ENCODE measurements around the gene SENP3. TPM values are rescaled to one million over a fixed set of nuclear protein-coding genes. Genes with fewer than 3 reads are reported as not detected.

Gene SENP3
- 10 to 100 TPM; 17.5 to 19.4 (median 19.0) TPM for polyA plus RNA-seq

GRCh38 chr17:7561589-7562207 is at the start of gene SENP3:
SENP3 (plus strand) TSS chr17:7561919; CDS start chr17:7563077, 1,158 bp downstream.
- Mint-ChIP-seq H3K9me3 (no peaks in the 10 kb centered on the region), H3K36me3 (no peaks in the 10 kb centered on the region), H3K4me3 (peak within 1 kb of the TSS; percentile 88 to 96 (median 91)), H3K27ac (peak within 1 kb of the TSS; percentile 94 to 98 (median 96)), H3K4me1 (peaks cover 25 to 30% of the 10 kb centered on the region in 2 donors), H3K27me3 (ENCODE audit: low read depth in 3 of 3) (peaks cover 10 to 17% (median 15%) of the 10 kb centered on the region in 3 donors)
- peak; percentile 91 to 92 (median 91) for DNase-seq

- Mint-ChIP-seq H3K27me3 (ENCODE audit: low read depth in 3 of 3) (peaks cover 5 to 12% (median 10%) of the 10 kb centered on the region in 3 donors), H3K36me3 (peaks cover 18 to 41% (median 21%) of the 10 kb centered on the region in 3 donors), H3K4me3 (no peak overlapping the region), H3K27ac (no peak overlapping the region), H3K9me3 (no peaks in the 10 kb centered on the region), H3K4me1 (no peaks in the 10 kb centered on the region)
- DNase-seq, result no peak
Observed at GRCh38 chr17:7512105-7512504, 49.6 kb upstream of the SENP3 start.

GRCh38 chr17:7512824-7513540 is 48.7 kb upstream of the SENP3 start:
- H3K27me3 Mint-ChIP-seq (ENCODE audit: low read depth in 3 of 3), result peaks cover 5 to 12% (median 10%) of the 10 kb centered on the region in 3 donors
- no peak for DNase-seq
- no peak overlapping the region for H3K27ac Mint-ChIP-seq
- no peaks in the 10 kb centered on the region for H3K9me3 Mint-ChIP-seq
- no peak overlapping the region for H3K4me3 Mint-ChIP-seq
- peaks cover 18 to 39% (median 20%) of the 10 kb centered on the region in 3 donors for H3K36me3 Mint-ChIP-seq
- H3K4me1 Mint-ChIP-seq, result no peaks in the 10 kb centered on the region

GRCh38 chr17:7513850-7514419 is 47.8 kb upstream of the SENP3 start:
- DNase-seq, result no peak
- Mint-ChIP-seq H3K4me1 (no peaks in the 10 kb centered on the region), H3K4me3 (no peak overlapping the region), H3K36me3 (peaks cover 15 to 29% (median 15%) of the 10 kb centered on the region in 3 donors), H3K27me3 (ENCODE audit: low read depth in 3 of 3) (peaks cover 5 to 12% (median 8%) of the 10 kb centered on the region in 3 donors), H3K27ac (no peak overlapping the region), H3K9me3 (no peaks in the 10 kb centered on the region)

GRCh38 chr17:7515911-7516610 is 45.7 kb upstream of the SENP3 start:
- Mint-ChIP-seq H3K4me1 (no peaks in the 10 kb centered on the region), H3K27me3 (ENCODE audit: low read depth in 3 of 3) (peaks cover 3 to 7% (median 4%) of the 10 kb centered on the region in 3 donors), H3K9me3 (no peaks in the 10 kb centered on the region), H3K36me3 (peaks cover 4 to 16% (median 8%) of the 10 kb centered on the region in 3 donors), H3K27ac (peak overlapping the region in 1 of 6 donors; percentile 28), H3K4me3 (no peak overlapping the region)
- DNase-seq, result no peak

GRCh38 chr17:7523033-7523432 is 38.7 kb upstream of the SENP3 start:
- peaks cover 0 to 3% (median 0%) of the 10 kb centered on the region in 3 donors for H3K27me3 Mint-ChIP-seq (ENCODE audit: low read depth in 3 of 3)
- no peak overlapping the region for H3K4me3 Mint-ChIP-seq
- peak in 2 of 3 donors; percentile 37 to 43 for DNase-seq
- H3K27ac Mint-ChIP-seq, result no peak overlapping the region
- peaks cover 0 to 2% of the 10 kb centered on the region in 2 donors for H3K4me1 Mint-ChIP-seq
- H3K36me3 Mint-ChIP-seq, result peaks cover 0 to 7% (median 3%) of the 10 kb centered on the region in 3 donors
- H3K9me3 Mint-ChIP-seq, result peaks cover 0 to 13% (median 2%) of the 10 kb centered on the region in 6 donors

- DNase-seq, result no peak
- H3K9me3 Mint-ChIP-seq, result peaks cover 18 to 37% (median 25%) of the 10 kb centered on the region in 6 donors
- H3K36me3 Mint-ChIP-seq, result peaks cover 7 to 16% (median 7%) of the 10 kb centered on the region in 3 donors
- peaks cover 2 to 4% (median 4%) of the 10 kb centered on the region in 3 donors for H3K27me3 Mint-ChIP-seq (ENCODE audit: low read depth in 3 of 3)
- no peaks in the 10 kb centered on the region for H3K4me1 Mint-ChIP-seq
- H3K27ac Mint-ChIP-seq, result no peak overlapping the region
- H3K4me3 Mint-ChIP-seq, result no peak overlapping the region
Observed at GRCh38 chr17:7528842-7529241, 32.9 kb upstream of the SENP3 start.

GRCh38 chr17:7530023-7530900 is 31.5 kb upstream of the SENP3 start:
- H3K4me1 Mint-ChIP-seq, result no peaks in the 10 kb centered on the region
- H3K27ac Mint-ChIP-seq, result no peak overlapping the region
- peaks cover 7 to 16% (median 7%) of the 10 kb centered on the region in 3 donors for H3K36me3 Mint-ChIP-seq
- H3K27me3 Mint-ChIP-seq (ENCODE audit: low read depth in 3 of 3), result peaks cover 2 to 4% (median 4%) of the 10 kb centered on the region in 3 donors
- no peak overlapping the region for H3K4me3 Mint-ChIP-seq
- peaks cover 18 to 37% (median 25%) of the 10 kb centered on the region in 6 donors for H3K9me3 Mint-ChIP-seq
- no peak for DNase-seq

- no peaks in the 10 kb centered on the region for H3K4me1 Mint-ChIP-seq
- no peak overlapping the region for H3K4me3 Mint-ChIP-seq
- peaks cover 3 to 4% (median 4%) of the 10 kb centered on the region in 3 donors for H3K27me3 Mint-ChIP-seq (ENCODE audit: low read depth in 3 of 3)
- no peak overlapping the region for H3K27ac Mint-ChIP-seq
- H3K9me3 Mint-ChIP-seq, result peaks cover 0 to 3% (median 0%) of the 10 kb centered on the region in 6 donors
- no peak for DNase-seq
- H3K36me3 Mint-ChIP-seq, result no peaks in the 10 kb centered on the region
Observed at GRCh38 chr17:7538050-7538449, 23.7 kb upstream of the SENP3 start.

GRCh38 chr17:7538891-7539545 is 22.7 kb upstream of the SENP3 start:
- H3K4me3 Mint-ChIP-seq, result no peak overlapping the region
- H3K4me1 Mint-ChIP-seq, result no peaks in the 10 kb centered on the region
- no peak for DNase-seq
- H3K27me3 Mint-ChIP-seq (ENCODE audit: low read depth in 3 of 3), result peaks cover 3 to 4% (median 4%) of the 10 kb centered on the region in 3 donors
- no peaks in the 10 kb centered on the region for H3K36me3 Mint-ChIP-seq
- H3K27ac Mint-ChIP-seq, result no peak overlapping the region
- peaks cover 0 to 3% (median 0%) of the 10 kb centered on the region in 6 donors for H3K9me3 Mint-ChIP-seq

- H3K27me3 Mint-ChIP-seq (ENCODE audit: low read depth in 3 of 3), result peaks cover 0 to 4% (median 4%) of the 10 kb centered on the region in 3 donors
- no peak overlapping the region for H3K4me3 Mint-ChIP-seq
- no peaks in the 10 kb centered on the region for H3K4me1 Mint-ChIP-seq
- DNase-seq, result no peak
- H3K36me3 Mint-ChIP-seq, result no peaks in the 10 kb centered on the region
- peaks cover 0 to 3% (median 0%) of the 10 kb centered on the region in 6 donors for H3K9me3 Mint-ChIP-seq
- H3K27ac Mint-ChIP-seq, result no peak overlapping the region
Observed at GRCh38 chr17:7541074-7541621, 20.6 kb upstream of the SENP3 start.

- Mint-ChIP-seq H3K4me1 (peaks cover 20 to 21% of the 10 kb centered on the region in 2 donors), H3K27me3 (ENCODE audit: low read depth in 3 of 3) (peaks cover 1 to 5% (median 2%) of the 10 kb centered on the region in 3 donors), H3K4me3 (no peak overlapping the region), H3K27ac (no peak overlapping the region), H3K36me3 (no peaks in the 10 kb centered on the region), H3K9me3 (no peaks in the 10 kb centered on the region)
- DNase-seq, result no peak
Observed at GRCh38 chr17:7544911-7545310, 16.8 kb upstream of the SENP3 start.
